ENCODE results near the gene HNRNPD.
"Not testable (repeated sequence)": the region's sequence is repeated elsewhere in the genome, so short reads cannot be mapped to it uniquely, and the experiment has no call there.

The HNRNPD gene

DNA sequence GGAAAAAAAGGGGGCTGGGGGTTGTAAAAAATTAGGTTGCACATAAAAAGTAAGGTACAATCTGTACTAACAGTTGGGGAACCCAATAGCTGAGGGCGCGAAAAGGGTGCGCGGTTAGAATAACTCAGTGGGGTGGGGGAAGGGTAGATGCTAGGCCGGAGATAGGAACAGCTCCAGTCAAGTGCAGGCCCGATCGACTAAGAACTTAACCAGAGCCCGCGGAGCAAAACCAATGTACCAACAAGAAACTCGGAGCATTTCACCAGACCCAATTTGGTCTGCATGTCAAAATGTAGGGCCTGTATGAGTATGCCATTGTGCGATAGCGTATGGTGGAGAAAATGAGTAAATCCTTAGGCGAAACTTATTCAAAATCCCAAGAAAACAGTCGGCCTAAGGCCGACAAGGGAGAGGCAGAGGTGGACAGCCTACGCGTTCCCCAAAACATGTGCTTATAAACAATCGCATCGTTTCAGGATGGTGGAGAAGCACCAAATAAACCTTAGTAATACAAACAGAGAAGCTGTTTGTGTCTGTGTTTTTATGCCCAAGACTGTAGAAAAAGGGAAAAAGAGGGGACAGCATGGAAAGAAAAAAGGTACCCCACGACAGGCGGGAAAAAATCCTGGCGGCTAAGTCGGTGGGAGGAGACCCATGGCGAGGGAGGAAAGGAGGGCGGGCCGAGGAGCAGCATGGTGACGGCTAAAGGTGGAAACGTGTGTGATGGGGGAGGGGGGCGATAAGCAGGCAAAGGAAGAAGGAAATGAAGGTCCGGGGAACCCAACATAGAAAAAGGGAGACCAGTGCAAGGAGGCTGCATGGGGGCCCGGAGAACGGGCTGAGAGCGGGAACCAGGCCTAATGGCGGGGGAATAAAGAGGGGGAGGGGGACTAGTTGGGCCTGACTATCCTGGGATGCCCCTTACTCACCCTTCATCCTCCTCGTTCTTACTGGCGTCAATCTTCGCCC, 990 bp downstream of the HNRNPD start:
- peak; percentile 53 for DNase-seq (ENCODE audit: low read depth)

DNA sequence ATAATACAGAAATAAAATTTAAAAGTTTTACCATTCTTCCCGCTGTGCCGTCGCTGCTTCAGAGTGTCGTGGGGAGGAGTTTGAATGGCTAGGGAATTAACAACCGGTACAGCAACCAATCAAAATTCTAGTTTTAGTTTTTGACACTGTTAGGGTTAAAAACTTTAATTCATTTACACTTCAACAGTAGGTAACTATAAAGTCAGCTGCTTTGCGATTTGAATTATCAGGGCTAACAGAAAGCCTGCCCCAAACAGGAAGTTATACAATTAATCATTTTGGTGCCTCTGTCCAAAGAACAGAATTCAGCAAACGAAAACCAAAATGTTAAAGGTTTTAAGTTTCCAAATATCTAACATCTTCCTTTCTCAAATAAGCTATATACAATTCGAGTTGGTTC, 2.3 kb downstream of the HNRNPD start:
- no peak for DNase-seq (ENCODE audit: low read depth)

DNA sequence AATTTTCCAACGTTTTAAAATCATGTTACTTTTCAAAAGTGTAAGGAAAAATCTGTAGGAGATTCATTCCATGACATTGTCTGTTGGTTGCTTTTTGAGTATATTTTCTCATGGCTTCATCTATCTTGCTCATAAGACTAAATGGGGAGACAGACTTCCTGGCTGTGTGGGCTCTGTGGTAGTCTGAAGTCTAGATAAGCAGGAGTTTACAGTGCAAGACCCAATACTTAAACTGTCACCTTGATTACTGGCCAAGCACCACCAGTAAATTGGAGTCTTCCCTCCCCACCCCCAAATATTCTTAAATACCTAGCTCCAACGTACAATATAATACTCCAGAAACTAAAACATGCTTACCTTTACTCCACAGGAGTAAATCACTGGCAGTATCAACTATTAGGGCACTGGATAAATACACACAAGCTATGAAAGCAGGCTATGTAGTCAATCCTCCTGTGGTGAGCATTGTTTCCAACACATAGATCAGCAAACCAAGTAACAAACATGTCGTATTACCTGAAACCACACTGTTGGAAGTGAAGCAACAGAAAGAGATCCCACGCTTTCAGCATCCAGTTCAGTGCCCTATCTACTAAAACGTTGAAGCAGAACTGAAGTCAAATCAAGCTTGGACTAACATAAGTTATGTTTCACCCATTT, 6.2 kb downstream of the HNRNPD start:
- DNase-seq (ENCODE audit: low read depth) = no peak

DNA sequence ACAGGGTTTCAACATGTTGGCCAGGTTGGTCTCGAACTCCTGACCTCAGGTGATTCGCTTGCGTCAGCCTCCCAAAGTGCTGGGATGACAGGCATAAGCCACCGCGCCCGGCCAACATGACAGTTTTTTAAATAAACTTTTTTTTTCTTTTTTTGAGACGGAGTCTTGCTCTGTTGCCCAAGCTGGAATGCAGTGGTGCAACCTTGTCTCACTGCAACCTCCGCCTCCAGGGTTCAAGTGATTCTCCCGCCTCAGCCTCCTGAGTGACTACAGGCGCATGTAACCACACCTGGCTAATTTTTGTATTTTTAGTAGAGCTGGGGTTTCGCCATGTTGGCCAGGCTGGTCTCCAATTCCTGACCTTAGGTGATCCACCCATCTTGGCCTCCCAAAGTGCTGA, 7.4 kb downstream of the HNRNPD start:
- not testable (repeated sequence) for DNase-seq (ENCODE audit: low read depth)

DNA sequence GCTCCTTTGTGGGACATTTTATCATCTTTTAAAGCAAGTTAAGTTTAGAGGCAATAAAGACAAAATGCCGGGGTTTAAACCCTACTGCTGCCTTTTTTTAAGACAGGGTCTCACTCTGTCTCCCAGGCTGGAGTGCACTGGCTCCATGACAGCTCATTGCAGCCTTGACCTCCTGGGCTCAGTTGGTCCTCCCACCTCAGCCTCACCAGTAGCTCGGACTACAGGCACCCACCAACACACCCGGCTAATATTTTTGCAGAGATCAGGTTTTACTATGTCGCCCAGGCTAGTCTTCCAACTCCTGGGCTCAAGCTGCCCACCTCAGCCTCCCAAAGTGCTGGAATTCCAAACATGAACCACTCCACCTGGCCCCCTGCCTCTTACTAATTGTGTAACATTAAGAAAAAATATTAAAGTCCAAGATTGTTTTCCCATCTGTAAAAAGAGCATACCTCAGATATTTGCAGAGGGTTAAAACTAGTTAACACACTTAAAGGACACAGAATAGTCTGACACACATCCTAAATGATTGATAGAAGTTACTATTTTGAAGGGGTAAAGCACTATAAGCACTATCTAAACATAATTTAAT, 9.8 kb downstream of the HNRNPD start:
- DNase-seq (ENCODE audit: low read depth) = no peak

DNA sequence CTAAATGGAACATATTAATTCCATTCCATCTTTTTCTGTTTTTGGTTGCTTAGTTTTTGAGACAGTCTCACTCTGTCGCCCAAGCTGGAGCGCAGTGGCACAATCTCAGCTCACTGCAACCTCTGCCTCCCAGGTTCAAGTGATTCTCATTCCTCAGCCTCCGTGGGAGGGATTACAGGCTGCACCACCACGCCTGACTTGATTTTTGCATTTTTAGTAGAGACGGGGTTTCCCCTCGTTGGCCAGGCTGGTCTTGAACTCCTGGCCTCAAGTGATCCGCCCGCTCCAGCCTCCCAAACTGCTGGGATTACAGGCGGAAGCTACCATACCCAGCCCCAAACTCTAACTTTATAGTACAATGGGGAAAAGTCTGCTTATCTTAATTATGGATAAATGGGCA, 11.2 kb downstream of the HNRNPD start:
- no peak for DNase-seq (ENCODE audit: low read depth)

DNA sequence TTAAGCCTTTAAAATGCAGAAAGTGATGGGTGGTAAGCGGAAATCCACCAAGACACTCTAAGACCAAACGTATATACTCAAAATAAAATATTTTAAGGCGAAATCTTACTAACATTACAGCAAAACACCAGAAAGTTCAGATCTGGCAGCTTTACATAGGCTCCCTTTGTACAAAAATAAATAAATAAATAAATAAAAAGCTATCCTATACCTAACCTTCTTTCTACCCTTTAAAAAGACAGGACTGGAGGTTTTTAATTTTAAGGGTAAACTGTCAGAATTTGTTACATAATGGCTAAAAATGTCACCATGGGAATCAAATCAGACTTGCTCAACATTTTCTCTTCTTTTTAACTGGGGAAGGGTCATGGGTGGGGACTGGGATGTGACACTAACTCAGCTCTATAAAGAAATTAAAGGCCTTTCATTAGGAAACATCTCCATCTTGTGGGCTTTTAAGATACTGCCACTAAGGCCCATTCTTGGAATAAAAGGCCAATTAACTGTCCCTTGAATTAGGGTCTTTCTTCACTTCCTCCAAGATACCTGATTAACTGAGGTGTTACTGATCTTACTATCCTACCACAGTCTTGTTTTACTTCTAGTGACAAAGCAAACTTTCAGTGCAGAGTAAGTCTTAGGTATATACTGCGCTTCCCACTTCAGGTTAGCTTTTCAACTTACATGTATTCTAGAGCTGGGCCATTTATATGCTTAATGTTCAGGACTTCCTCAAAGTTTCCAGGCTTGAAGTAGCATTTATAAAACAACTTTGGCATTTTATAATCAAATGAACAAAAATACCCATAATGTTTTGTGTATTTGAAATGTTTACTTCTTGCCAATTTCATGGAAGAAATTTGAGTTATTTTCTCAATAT, 13.3 kb downstream of the HNRNPD start:
- DNase-seq (ENCODE audit: low read depth) = no peak

DNA sequence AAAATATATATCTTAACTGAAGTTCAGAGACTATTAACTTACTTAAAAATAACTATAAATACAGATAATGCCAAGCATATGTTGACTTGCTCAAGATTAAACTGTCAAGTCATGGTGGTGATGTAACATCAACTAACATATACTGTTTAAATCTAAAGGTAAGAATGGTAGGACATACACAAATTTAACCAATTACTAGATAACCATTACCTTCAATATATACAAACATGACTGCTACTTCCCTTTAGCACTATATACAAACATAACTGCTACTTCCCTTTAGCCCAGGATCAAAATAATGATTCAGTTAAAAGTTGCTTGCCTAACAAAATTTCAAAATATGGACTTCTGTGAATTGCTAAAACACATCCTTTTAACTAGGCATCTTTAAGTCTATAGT, 14.9 kb downstream of the HNRNPD start:
- no peak for DNase-seq (ENCODE audit: low read depth)

DNA sequence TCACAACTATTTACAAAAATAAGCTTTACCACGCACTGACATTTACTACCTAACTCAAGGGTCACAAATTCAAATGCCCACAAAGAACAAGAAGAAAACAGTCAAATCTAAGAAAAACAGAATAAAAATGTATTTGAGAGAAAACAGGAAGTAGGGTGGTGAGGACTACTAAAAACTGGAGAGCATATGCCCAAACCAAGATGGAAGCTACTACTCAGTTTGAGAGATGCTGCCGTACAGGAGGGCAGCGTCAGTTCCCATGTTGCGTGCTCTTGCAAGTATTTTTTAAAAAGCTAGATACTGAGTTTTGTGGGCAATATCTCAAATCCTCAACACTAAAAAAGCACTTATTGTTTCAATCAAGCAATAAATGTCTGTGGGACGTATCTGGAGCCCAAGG, 16.2 kb downstream of the HNRNPD start:
- no peak for DNase-seq (ENCODE audit: low read depth)

DNA sequence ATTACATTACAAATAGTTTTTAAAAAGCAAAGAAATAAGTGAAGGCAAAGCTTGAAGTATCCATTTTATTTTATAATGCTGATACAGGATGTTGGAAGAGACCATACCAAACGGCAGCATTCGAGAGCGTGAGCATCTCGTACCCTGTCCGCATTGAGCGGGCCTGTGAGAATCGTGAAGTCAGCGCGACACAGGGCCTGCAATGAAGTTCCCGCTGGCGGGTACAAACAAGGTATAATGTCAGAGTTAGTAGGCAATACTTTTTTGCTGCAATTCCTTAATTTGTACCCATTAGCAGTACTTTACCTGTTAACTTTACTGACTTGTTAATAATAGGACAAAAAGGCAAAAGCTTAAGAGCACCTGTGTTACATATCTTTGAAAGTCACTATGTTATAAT, 19.0 kb downstream of the HNRNPD start:
- no peak for DNase-seq (ENCODE audit: low read depth)

DNA sequence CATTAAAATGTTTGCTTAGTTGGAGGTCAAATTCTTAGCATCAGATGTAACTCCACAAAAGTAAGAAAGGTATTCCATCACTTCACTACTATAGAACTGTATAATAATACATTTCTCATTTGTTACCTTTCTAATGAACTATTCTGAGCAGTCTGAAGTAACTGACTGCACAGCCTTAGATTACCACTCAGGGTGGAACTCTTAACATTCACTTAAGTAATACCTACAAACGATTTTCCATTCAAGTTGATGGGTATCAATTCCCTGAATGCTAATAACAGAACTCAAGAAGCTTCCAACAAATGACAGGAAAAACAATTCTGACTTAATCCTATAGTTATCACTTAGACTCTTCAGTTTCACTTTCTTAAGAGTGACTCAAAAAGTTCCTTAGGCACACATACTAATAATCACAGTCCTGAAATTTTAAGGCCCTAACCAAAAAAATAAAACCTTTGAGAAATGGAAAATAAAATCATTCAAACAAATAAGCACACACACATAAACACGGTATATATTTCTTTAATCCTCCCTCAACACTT, 20.9 kb downstream of the HNRNPD start:
- DNase-seq (ENCODE audit: low read depth) = no peak

DNA sequence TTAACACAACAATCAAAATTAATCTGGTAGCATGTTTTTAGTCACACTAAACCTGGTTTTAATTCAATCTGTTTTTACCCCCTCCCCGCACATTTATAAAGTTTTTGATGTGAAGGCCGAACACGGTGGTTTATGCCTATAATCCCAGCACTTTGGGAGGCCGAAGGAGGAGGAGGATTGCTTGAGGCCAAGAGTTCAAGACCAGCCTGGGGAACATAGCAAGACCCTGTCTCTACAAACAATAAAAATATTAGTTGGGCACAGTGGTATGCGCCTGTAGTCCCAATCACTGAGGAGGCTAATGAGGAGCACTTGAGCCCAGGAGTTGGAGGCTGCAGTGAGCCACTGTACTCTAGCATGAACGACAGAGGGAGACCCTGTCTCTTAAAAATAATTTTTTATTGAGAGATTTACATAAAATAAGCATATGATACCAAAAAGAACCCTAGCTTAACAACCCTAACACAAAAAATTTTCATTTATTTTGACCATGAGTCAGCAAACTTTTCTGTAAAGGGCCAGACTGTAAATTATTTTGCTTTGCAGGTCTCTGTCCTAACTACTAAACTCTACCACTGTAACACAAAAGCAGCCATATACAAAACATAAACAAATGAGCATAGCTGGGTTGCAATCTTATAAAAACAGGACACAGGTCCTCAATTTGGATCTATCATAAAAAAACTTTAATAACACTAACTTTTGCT, 21.5 kb downstream of the HNRNPD start:
- DNase-seq (ENCODE audit: low read depth) = no peak

DNA sequence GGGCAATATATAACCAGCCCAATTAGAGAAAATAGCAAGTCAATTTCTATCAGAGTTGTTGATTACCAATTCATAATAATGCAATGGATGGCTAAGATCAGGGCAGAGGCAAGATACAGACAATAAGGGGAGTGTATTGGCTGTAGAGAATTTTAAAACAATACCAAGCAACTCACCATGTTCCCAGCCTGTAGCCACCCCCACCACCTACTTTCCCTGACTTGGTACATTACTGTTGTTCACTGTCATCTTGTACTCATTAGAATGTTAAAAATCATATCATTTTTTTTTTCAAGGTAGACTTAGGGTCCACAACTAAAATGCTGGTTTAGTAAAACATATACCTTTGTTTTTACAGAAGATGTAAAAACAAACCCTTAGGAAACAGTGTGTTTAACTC, 27.7 kb downstream of the HNRNPD start:
- DNase-seq (ENCODE audit: low read depth) = no peak

DNA sequence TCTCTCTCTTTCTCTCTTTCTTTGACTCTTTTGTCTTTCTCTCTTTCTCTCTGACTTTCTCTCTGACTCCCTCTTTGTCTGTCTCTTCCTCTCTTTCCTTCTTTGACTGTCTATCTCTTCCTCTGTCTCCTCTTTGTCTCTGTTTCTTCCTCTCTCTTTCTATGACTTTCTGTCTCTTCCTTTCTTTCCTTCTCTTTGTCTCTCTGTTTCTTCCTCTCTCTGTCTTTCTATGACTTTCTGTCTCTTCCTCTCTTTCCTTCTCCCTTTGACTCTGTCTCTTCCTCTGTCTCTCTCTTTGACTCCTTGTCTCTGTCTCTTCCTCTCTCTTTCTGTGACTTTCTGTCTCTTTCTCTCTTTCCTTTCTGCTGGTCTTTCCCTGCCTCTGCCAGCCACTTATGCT, 38.7 kb downstream of the HNRNPD start:
- no peak for DNase-seq (ENCODE audit: low read depth)

DNA sequence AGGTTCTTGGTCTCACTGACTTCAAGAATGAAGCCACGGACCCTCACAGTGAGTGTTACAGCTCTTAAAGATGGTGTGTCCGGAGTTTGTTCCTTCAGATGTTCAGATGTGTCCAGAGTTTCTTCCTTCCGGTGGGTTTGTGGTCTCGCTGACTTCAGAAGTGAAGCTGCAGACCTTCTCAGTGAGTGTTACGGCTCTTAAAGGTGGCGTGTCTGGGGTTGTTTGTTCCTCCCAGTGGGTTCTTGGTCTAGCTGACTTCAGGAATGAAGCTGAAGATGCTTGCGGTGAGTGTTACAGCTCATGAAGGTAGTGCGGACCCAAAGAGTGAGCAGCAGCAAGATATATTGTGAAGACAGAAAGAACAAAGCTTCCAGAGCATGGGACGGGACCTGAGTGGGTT, 40.1 kb downstream of the HNRNPD start:
- DNase-seq (ENCODE audit: low read depth) = not testable (repeated sequence)

DNA sequence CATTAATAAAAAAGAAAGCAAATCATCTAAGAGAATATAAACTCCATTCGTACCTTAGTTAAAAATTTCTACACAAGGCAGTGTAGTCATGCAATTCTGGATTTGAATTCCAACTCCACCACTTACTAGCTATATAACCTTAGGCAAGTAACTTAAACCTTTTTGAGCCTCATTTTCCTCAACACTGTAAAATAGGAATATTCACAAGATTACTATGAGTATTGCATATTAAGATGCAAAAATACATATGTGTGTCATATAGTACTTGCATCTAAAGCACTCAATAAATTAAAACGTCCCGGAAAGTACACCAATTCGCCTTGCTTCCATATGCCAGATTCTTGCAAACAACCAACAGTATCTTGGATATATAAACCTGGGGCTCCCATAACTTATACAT, 42.0 kb downstream of the HNRNPD start:
- no peak for DNase-seq (ENCODE audit: low read depth)

DNA sequence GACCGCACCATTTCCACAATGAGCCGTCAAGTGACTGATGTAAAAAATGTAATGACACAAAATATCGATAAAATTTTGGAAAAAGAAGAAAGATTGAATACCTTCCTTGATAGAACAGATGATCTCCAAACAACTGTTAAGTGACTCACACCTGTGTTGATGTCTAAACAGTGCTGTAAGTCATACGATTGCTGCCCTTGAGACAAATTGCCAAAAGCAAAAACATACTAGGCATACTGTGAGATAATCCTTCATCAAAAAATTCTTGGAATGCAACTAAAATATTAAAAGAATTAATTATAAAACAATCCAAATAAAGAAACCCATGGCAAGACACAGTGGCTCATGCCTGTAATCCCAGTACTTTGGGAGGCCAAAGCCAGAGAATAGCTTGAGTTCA, 53.4 kb downstream of the HNRNPD start:
- DNase-seq (ENCODE audit: low read depth) = no peak

DNA sequence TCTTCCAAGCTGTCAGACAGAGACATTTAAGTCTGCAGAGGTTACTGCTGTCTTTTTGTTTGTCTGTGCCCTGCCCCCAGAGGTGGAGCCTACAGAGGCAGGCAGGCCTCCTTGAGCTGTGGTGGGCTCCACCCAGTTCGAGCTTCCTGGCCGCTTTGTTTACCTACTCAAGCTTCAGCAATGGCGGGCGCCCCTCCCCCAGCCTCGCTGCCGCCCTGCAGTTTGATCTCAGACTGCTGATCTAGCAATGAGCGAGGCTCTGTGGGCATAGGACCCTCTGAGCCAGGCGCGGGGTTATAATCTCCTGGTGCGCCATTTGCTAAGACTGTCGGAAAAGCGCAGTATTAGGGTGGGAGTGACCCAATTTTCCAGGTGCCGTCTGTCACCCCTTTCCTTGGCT, 70.7 kb downstream of the HNRNPD start:
- not testable (repeated sequence) for DNase-seq (ENCODE audit: low read depth)

Data from activated T-cell treated with anti-CD3 and anti-CD28 coated beads for 1 hour (primary cell).